NCI-H1694 (cell line): ENCODE results near the gene HRAS.

Source experiments
- DNase-seq: peaks from one replicate; lab custom pipeline; 2025; lab: John Stamatoyannopoulos, UW

HRAS gene

GRCh38 chr11:567011-567628, 31.7 kb upstream of the HRAS start:
- no peak for DNase-seq

GRCh38 chr11:565921-566509, 30.6 kb upstream of the HRAS start:
- no peak for DNase-seq

GRCh38 chr11:563812-564578, 28.6 kb upstream of the HRAS start:
- DNase-seq: no peak

GRCh38 chr11:563066-563811, 27.9 kb upstream of the HRAS start:
- DNase-seq: no peak

GRCh38 chr11:562046-562645, 26.8 kb upstream of the HRAS start:
- DNase-seq: no peak

- no peak for DNase-seq
These were observed 26.0 kb upstream of the HRAS start for GRCh38 chr11:561148-562003.

- peak; percentile 46 for DNase-seq
These were observed 25.1 kb upstream of the HRAS start, which contains the start of the genes LMNTD2 and RASSF7 for GRCh38 chr11:560305-561147. LMNTD2 (minus strand) TSS chr11:560738; CDS start chr11:560716, 22 bp downstream. RASSF7 (plus strand) TSS chr11:560970; CDS start chr11:561769, 799 bp downstream.

- no peak for DNase-seq
These were observed 24.4 kb upstream of the HRAS start for GRCh38 chr11:559712-560304.

GRCh38 chr11:559020-559620, 23.7 kb upstream of the HRAS start:
- no peak for DNase-seq

- no peak for DNase-seq
These were observed 23.1 kb upstream of the HRAS start for GRCh38 chr11:558503-558902.

- DNase-seq: no peak
These were observed 22.2 kb upstream of the HRAS start for GRCh38 chr11:557328-558132.

- no peak for DNase-seq
These were observed 21.4 kb upstream of the HRAS start for GRCh38 chr11:556662-557256.

- no peak for DNase-seq
These were observed 20.6 kb upstream of the HRAS start for GRCh38 chr11:555780-556661.

- no peak for DNase-seq
These were observed 19.9 kb upstream of the HRAS start for GRCh38 chr11:555227-555779.

- no peak for DNase-seq
These were observed 19.3 kb upstream of the HRAS start for GRCh38 chr11:554428-555226.

GRCh38 chr11:553988-554340, 18.6 kb upstream of the HRAS start:
- no peak for DNase-seq
